Endothelial cell of umbilical vein (primary cell): ENCODE results near the gene LRRC53. TPM values are rescaled to one million over a fixed set of nuclear protein-coding genes. Genes with fewer than 3 reads are reported as not detected.

Source experiments
- BruUV-seq: library from RNA; stranded (reverse); fragments of 400-500 nt; replicated peaks from 2 replicates; lab custom pipeline; 2021; lab: Mats Ljungman, UMichigan
- CTCF ChIA-PET: fragments of 300-600, 350-600 bp; sonication (Branson Sonifier 250); formaldehyde crosslinking; loops from one replicate; lab custom pipeline; 2021; ENCODE audit warnings: antibody characterized with exemption, inconsistent platforms; lab: Charles Lee
- POLR2A ChIA-PET: fragments of 300-600, 350-600 bp; sonication (Branson Sonifier 250); formaldehyde crosslinking; loops from one replicate; lab custom pipeline; 2021; ENCODE audit warnings: antibody characterized with exemption, inconsistent platforms; lab: Charles Lee
- DNase-seq: peaks from one replicate; pipeline ENCODE4 v3.0.0-alpha.2; 2011; ENCODE audit warnings: low read depth, low spot score
- FAIRE-seq: peaks from 2 replicates; lab custom pipeline; 2011; peaks lifted over from hg19 to GRCh38; lab: Jason Lieb, UNC
- H2AFZ ChIP-seq: 2 replicates; pipeline ENCODE4 v1.6.0; 2012; ENCODE audit warnings: low read depth, low read length, control low read depth, inconsistent platforms
- H3K27ac ChIP-seq: 2 replicates; pipeline ENCODE4 v1.5.1; 2011; ENCODE audit warnings: low read depth, mild to moderate bottlenecking, control low read depth, low read length, moderate library complexity; ENCODE audit not compliant: insufficient read depth
- H3K27me3 ChIP-seq, 2 experiments: 2 replicates each; pipeline versions ENCODE4 v1.6.0 to v1.6.1; 2011; ENCODE audit warnings: low read length in 2 of 2, mixed read lengths in 1 of 2; ENCODE audit not compliant: control insufficient read depth in 2 of 2, insufficient read depth in 2 of 2
- H3K36me3 ChIP-seq, 2 experiments: 2 replicates in 1 of 2; 3 replicates in 1 of 2; pipeline ENCODE4 v1.5.1; 2011; ENCODE audit warnings: low read length in 2 of 2, mild to moderate bottlenecking in 1 of 2, moderate library complexity in 1 of 2; ENCODE audit not compliant: control insufficient read depth in 2 of 2, insufficient read depth in 2 of 2; ENCODE audit errors: extremely low read depth in 1 of 2
- H3K4me1 ChIP-seq: 3 replicates; pipeline ENCODE4 v1.5.1; 2011; ENCODE audit warnings: mild to moderate bottlenecking, low read length; ENCODE audit not compliant: control insufficient read depth, insufficient read depth; ENCODE audit errors: extremely low read depth
- H3K4me2 ChIP-seq: 2 replicates; pipeline ENCODE4 v1.6.1; 2011; ENCODE audit warnings: low read length, control low read depth, mixed read lengths; ENCODE audit not compliant: insufficient read depth
- H3K4me3 ChIP-seq, 3 experiments: fragments of 200-600 bp in 1 of 3; sonication (generic), shearing (Covaris generic) in 1 of 3; replicated peaks in 1 of 3; 2 replicates each; pipeline ENCODE4 v1.5.1; 2011 to 2016; ENCODE audit warnings: control low read depth in 3 of 3, low read length in 3 of 3, mild to moderate bottlenecking in 2 of 3, inconsistent platforms in 1 of 3, low read depth in 1 of 3, moderate library complexity in 1 of 3; ENCODE audit not compliant: insufficient read depth in 1 of 3
- H3K79me2 ChIP-seq: 2 replicates; pipeline ENCODE4 v1.6.0; 2012; ENCODE audit warnings: low read length, inconsistent platforms; ENCODE audit not compliant: control insufficient read depth, insufficient read depth
- H3K9ac ChIP-seq: replicated peaks from 2 replicates; pipeline ENCODE3; 2011; ENCODE audit warnings: low read length, control low read depth; ENCODE audit not compliant: insufficient read depth; ENCODE audit errors: extremely low read depth
- H3K9me1 ChIP-seq: replicated peaks from 3 replicates; pipeline ENCODE4 v1.6.0; 2011; ENCODE audit warnings: mild to moderate bottlenecking, low read length; ENCODE audit not compliant: control insufficient read depth, insufficient read depth; ENCODE audit errors: extremely low read depth
- H3K9me3 ChIP-seq: replicated peaks from 2 replicates; pipeline ENCODE4 v1.5.1; 2012; ENCODE audit warnings: low read length, inconsistent platforms; ENCODE audit not compliant: control insufficient read depth, insufficient read depth
- H4K20me1 ChIP-seq: replicated peaks from 2 replicates; pipeline ENCODE3; 2011; ENCODE audit warnings: mild to moderate bottlenecking, low read length; ENCODE audit not compliant: control insufficient read depth, insufficient read depth; ENCODE audit errors: extremely low read depth
- EZH2 ChIP-seq: IDR thresholded peaks from 2 replicates; pipeline ENCODE4 v1.6.1; 2012; ENCODE audit warnings: borderline replicate concordance, low read depth, mild to moderate bottlenecking, moderate library complexity, low read length, inconsistent platforms; ENCODE audit not compliant: severe bottlenecking
- FOS ChIP-seq: IDR thresholded peaks from 2 replicates; pipeline ENCODE4 v1.6.1; 2011; ENCODE audit warnings: mild to moderate bottlenecking, low read length, moderate library complexity, borderline replicate concordance; ENCODE audit not compliant: insufficient read depth
- GATA2 ChIP-seq: IDR thresholded peaks from 2 replicates; pipeline ENCODE4 v1.7.0; 2011; ENCODE audit warnings: low read depth, mild to moderate bottlenecking, moderate library complexity, mixed read lengths, low read length; ENCODE audit not compliant: insufficient read length, insufficient read depth
- JUN ChIP-seq: IDR thresholded peaks from 2 replicates; pipeline ENCODE4 v1.6.1; 2011; ENCODE audit warnings: borderline replicate concordance, low read depth; ENCODE audit not compliant: insufficient read length, insufficient read depth
- MYC ChIP-seq: IDR thresholded peaks from one replicate; pipeline ENCODE4 v1.6.1; 2011; ENCODE audit warnings: mild to moderate bottlenecking, low read depth, low read length
- POLR2A ChIP-seq: IDR thresholded peaks from 2 replicates; pipeline ENCODE4 v1.6.1; 2012; ENCODE audit warnings: low read depth, mild to moderate bottlenecking, control low read depth, low read length
- POLR2AphosphoS5 ChIP-seq: IDR thresholded peaks from 2 replicates; pipeline ENCODE4 v1.6.1; 2012; ENCODE audit warnings: low read depth, mild to moderate bottlenecking, control low read depth, low read length, moderate library complexity; ENCODE audit not compliant: insufficient read depth
- dilution Hi-C: fragments of 300-500 bp; cut with MboI; formaldehyde crosslinking; loops from one replicate; pipeline ENCODE4 v1.15.0; 2019; ENCODE audit warnings: low sequenced_read_pairs; ENCODE audit not compliant: extremely low pct_ligation_motif_present
- intact Hi-C: fragments of 100-400 bp; cut with micrococcal nuclease; formaldehyde crosslinking; loops from one replicate; pipeline ENCODE4 v1.10.0; 2022
- polyA plus RNA-seq, 4 experiments: library from polyadenylated mRNA; depleted of rRNA in 3 of 4; stranded (reverse) in 3 of 4; unstranded in 1 of 4; fragments of >200 nt; gene quantifications; 2 replicates each; pipeline versions ENCODE4 v1.2.1 to v1.2.3, GENCODE V29; 2011 to 2012; ENCODE audit warnings: missing spikeins in 1 of 4
- total RNA-seq: library from RNA; stranded (reverse); gene quantifications from 2 replicates; pipeline ENCODE4 v1.2.3, GENCODE V29; 2021
- TF ChIP-seq, protein P1 (sequence below), 2 donors: IDR thresholded peaks; 1 replicate in 1 of 2; 2 replicates in 1 of 2; pipeline ENCODE4 v1.5.1; 2011; ENCODE audit warnings: low read length in 2 of 2, mild to moderate bottlenecking in 2 of 2, moderate library complexity in 2 of 2, control low read depth in 1 of 2, inconsistent platforms in 1 of 2, low read depth in 1 of 2; ENCODE audit not compliant: insufficient read depth in 1 of 2; ENCODE audit errors: extremely low read depth in 1 of 2
- TF ChIP-seq, protein P2 (sequence below): IDR thresholded peaks from 2 replicates; pipeline ENCODE4 v1.6.1; 2011; ENCODE audit not compliant: insufficient read depth, insufficient read length

The LRRC53 gene
- total and polyA plus RNA-seq, 2 donors (not counting 3 experiments of a cell fraction or from before 2014, with no cell fraction given): not detected

DNA sequence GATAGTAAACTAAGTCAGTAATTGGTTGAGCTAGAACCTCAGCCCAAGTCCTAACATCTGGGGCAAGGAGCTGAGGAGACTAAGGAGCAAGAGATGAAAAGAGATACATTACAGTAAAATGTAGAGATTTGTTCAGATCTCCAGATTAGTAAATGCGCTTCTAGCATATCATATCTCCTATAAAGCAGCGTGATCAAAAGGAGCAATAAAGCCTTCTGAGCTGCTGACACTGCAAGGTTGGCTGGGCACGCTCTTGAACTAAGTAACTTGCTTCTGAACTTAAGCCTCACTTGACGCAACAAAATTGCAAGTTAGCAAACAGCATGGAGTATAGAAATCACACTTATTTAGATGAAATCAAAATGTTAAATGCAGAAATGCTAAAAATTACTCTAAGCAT lies 80.9 kb downstream of the LRRC53 start:
- H2AFZ ChIP-seq: no peak overlapping the region
- H3K4me1 ChIP-seq: no peaks in the 10 kb centered on the region
- FAIRE-seq (no peak), DNase-seq (no peak)
- no peak overlapping the region for H3K4me3 ChIP-seq
- no peak overlapping the region for H3K4me2 ChIP-seq
- H3K9ac ChIP-seq: no peak overlapping the region
- H4K20me1 ChIP-seq: no peaks in the 10 kb centered on the region
- H3K9me1 ChIP-seq: no peaks in the 10 kb centered on the region
- CTCF ChIA-PET: no interaction called here
- BruUV-seq: no TSS peak
- H3K9me3 ChIP-seq: no peaks in the 10 kb centered on the region
- H3K36me3 ChIP-seq: no peaks in the 10 kb centered on the region
- dilution Hi-C loops: no loop called here
- POLR2A ChIA-PET: no interaction called here
- H3K27ac ChIP-seq: no peak overlapping the region
- TF ChIP-seq GATA2 (no peak), FOS (no peak), POLR2A (no peak), JUN (no peak), EZH2 (no peak), POLR2AphosphoS5 (no peak), MYC (no peak)
- TF ChIP-seq, protein P1, sequence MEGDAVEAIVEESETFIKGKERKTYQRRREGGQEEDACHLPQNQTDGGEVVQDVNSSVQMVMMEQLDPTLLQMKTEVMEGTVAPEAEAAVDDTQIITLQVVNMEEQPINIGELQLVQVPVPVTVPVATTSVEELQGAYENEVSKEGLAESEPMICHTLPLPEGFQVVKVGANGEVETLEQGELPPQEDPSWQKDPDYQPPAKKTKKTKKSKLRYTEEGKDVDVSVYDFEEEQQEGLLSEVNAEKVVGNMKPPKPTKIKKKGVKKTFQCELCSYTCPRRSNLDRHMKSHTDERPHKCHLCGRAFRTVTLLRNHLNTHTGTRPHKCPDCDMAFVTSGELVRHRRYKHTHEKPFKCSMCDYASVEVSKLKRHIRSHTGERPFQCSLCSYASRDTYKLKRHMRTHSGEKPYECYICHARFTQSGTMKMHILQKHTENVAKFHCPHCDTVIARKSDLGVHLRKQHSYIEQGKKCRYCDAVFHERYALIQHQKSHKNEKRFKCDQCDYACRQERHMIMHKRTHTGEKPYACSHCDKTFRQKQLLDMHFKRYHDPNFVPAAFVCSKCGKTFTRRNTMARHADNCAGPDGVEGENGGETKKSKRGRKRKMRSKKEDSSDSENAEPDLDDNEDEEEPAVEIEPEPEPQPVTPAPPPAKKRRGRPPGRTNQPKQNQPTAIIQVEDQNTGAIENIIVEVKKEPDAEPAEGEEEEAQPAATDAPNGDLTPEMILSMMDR (IDR thresholded peaks at IDR 0.05; ENCODE audit: extremely low read depth in 1 of 2, insufficient read depth in 1 of 2, low read depth in 1 of 2, low read length in 2 of 2): no peak
- TF ChIP-seq, protein P2, sequence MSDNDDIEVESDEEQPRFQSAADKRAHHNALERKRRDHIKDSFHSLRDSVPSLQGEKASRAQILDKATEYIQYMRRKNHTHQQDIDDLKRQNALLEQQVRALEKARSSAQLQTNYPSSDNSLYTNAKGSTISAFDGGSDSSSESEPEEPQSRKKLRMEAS: no peak
- intact Hi-C loops: no loop called here
- no peaks in the 10 kb centered on the region for H3K79me2 ChIP-seq
- no peaks in the 10 kb centered on the region for H3K27me3 ChIP-seq
